H1 (cell line): Measurements from ENCODE around the gene HBD. TPM values are rescaled to one million over a fixed set of nuclear protein-coding genes. Genes with fewer than 3 reads are reported as not detected.

Experiments
- CTCF ChIA-PET: fragments of 300-600 bp; sonication (Branson Sonifier 250); formaldehyde crosslinking; loops from one replicate; lab custom pipeline; 2021; ENCODE audit not compliant: partially characterized antibody; lab: Charles Lee
- POLR2A ChIA-PET: fragments of 300-600 bp; sonication (Branson Sonifier 250); formaldehyde crosslinking; loops from one replicate; lab custom pipeline; 2021; ENCODE audit warnings: inconsistent platforms; ENCODE audit not compliant: partially characterized antibody; lab: Charles Lee
- DNase-seq, 2 experiments: peaks; one replicate each; pipeline versions ENCODE4 v3.0.0 to v3.0.0-alpha.2; 2010 to 2022; ENCODE audit warnings: low spot score in 2 of 2, low read depth in 1 of 2, mixed read lengths in 1 of 2
- FAIRE-seq: peaks from 2 replicates; lab custom pipeline; 2011; peaks lifted over from hg19 to GRCh38; lab: Jason Lieb, UNC
- H2AFZ ChIP-seq: 2 replicates; pipeline ENCODE4 v1.8.1; 2012; ENCODE audit warnings: low read length, inconsistent platforms
- H2AK5ac ChIP-seq: 2 replicates; pipeline ENCODE4 v1.6.1; 2013; ENCODE audit warnings: low read depth, low read length
- H2BK120ac ChIP-seq: replicated peaks from 2 replicates; pipeline ENCODE3; 2013; ENCODE audit warnings: low read depth, low read length, inconsistent platforms
- H2BK12ac ChIP-seq: 2 replicates; pipeline ENCODE4 v1.6.1; 2013; ENCODE audit warnings: low read depth, low read length
- H2BK15ac ChIP-seq: 2 replicates; pipeline ENCODE4 v1.6.1; 2013; ENCODE audit warnings: low read length
- H2BK20ac ChIP-seq: 2 replicates; pipeline ENCODE4 v1.6.1; 2013; ENCODE audit warnings: low read length
- H2BK5ac ChIP-seq: 2 replicates; pipeline ENCODE4 v1.6.1; 2013; ENCODE audit warnings: low read depth, low read length
- H3K14ac ChIP-seq: 2 replicates; pipeline ENCODE4 v1.6.1; 2013; ENCODE audit warnings: inconsistent platforms; ENCODE audit not compliant: insufficient read length
- H3K18ac ChIP-seq: 2 replicates; pipeline ENCODE4 v1.6.1; 2013; ENCODE audit warnings: low read length; ENCODE audit errors: extremely low read depth
- H3K23ac ChIP-seq: 2 replicates; pipeline ENCODE4 v1.6.1; 2013; ENCODE audit warnings: inconsistent platforms; ENCODE audit not compliant: insufficient read length
- H3K23me2 ChIP-seq: 2 replicates; pipeline ENCODE4 v1.6.1; 2013; ENCODE audit warnings: low read depth, low read length
- H3K27ac ChIP-seq: 2 replicates; pipeline ENCODE4 v1.6.1; 2011; ENCODE audit warnings: low read depth, low read length, inconsistent platforms
- H3K27me3 ChIP-seq, 4 experiments: replicated peaks in 1 of 4; 1 replicate in 1 of 4; 2 replicates in 3 of 4; pipeline versions ENCODE4 v1.6.1 to v1.8.1; 2011 to 2013; ENCODE audit warnings: low read length in 3 of 4, mild to moderate bottlenecking in 3 of 4, inconsistent platforms in 2 of 4, mixed read lengths in 2 of 4, moderate library complexity in 1 of 4; ENCODE audit not compliant: control insufficient read depth in 3 of 4, insufficient read depth in 3 of 4; ENCODE audit errors: extremely low read depth in 1 of 4
- H3K36me3 ChIP-seq, 4 experiments: 2 replicates each; pipeline versions ENCODE4 v1.6.1 to v1.8.1; 2011 to 2013; ENCODE audit warnings: mild to moderate bottlenecking in 4 of 4, low read length in 3 of 4, moderate library complexity in 2 of 4, control low read depth in 1 of 4, inconsistent platforms in 1 of 4; ENCODE audit not compliant: insufficient read depth in 4 of 4, control insufficient read depth in 2 of 4
- H3K4ac ChIP-seq: replicated peaks from 2 replicates; pipeline ENCODE3; 2013; ENCODE audit warnings: low read length, low read depth, mixed read lengths, inconsistent platforms; ENCODE audit not compliant: insufficient read length
- H3K4me1 ChIP-seq, 4 experiments: replicated peaks in 1 of 4; 1 replicate in 1 of 4; 2 replicates in 3 of 4; pipeline versions ENCODE4 v1.6.1 to v1.8.1; 2011 to 2013; ENCODE audit warnings: low read length in 3 of 4, inconsistent platforms in 2 of 4, mixed read lengths in 1 of 4; ENCODE audit not compliant: insufficient read depth in 4 of 4, control insufficient read depth in 3 of 4
- H3K4me2 ChIP-seq, 2 experiments: 2 replicates each; pipeline versions ENCODE4 v1.6.1 to v1.8.1; 2011 to 2013; ENCODE audit warnings: low read depth in 2 of 2, low read length in 2 of 2, control low read depth in 1 of 2, inconsistent platforms in 1 of 2, mild to moderate bottlenecking in 1 of 2; ENCODE audit not compliant: insufficient read depth in 1 of 2
- H3K4me3 ChIP-seq, 4 experiments: fragments of 200-600, 300-600 bp in 1 of 4; sonication (generic), shearing (Covaris generic), sonication (Bioruptor Twin) in 1 of 4; 2 replicates each; pipeline versions ENCODE4 v1.5.1 to v1.8.1; 2011 to 2016; ENCODE audit warnings: low read length in 4 of 4, low read depth in 3 of 4, control low read depth in 2 of 4, inconsistent platforms in 2 of 4, mild to moderate bottlenecking in 2 of 4, mixed read lengths in 1 of 4, moderate library complexity in 1 of 4; ENCODE audit not compliant: insufficient read depth in 2 of 4; ENCODE audit errors: extremely low read depth in 1 of 4
- H3K56ac ChIP-seq: replicated peaks from 2 replicates; pipeline ENCODE3; 2013; ENCODE audit warnings: low read depth, mild to moderate bottlenecking, mixed read lengths, low read length, inconsistent platforms; ENCODE audit not compliant: insufficient read length
- H3K79me1 ChIP-seq: 2 replicates; pipeline ENCODE4 v1.6.1; 2013; ENCODE audit warnings: low read depth, low read length, control low read depth
- H3K79me2 ChIP-seq, 2 experiments: 2 replicates each; pipeline versions ENCODE4 v1.6.1 to v1.8.1; 2012 to 2013; ENCODE audit warnings: low read length in 2 of 2, mild to moderate bottlenecking in 2 of 2, inconsistent platforms in 1 of 2; ENCODE audit not compliant: insufficient read depth in 2 of 2, control insufficient read depth in 1 of 2
- H3K9ac ChIP-seq, 4 experiments: replicated peaks in 1 of 4; 1 replicate in 1 of 4; 2 replicates in 3 of 4; pipeline versions ENCODE4 v1.6.1 to v1.8.1; 2011 to 2013; ENCODE audit warnings: low read depth in 3 of 4, low read length in 3 of 4, control low read depth in 2 of 4, mild to moderate bottlenecking in 2 of 4, moderate library complexity in 2 of 4, inconsistent platforms in 1 of 4; ENCODE audit errors: extremely low read depth in 1 of 4
- H3K9me3 ChIP-seq, 2 experiments: 2 replicates each; pipeline versions ENCODE4 v1.6.1 to v1.8.1; 2012 to 2013; ENCODE audit warnings: mild to moderate bottlenecking in 2 of 2, moderate library complexity in 2 of 2, control low read depth in 1 of 2, inconsistent platforms in 1 of 2, low read depth in 1 of 2, low read length in 1 of 2, mixed read lengths in 1 of 2; ENCODE audit not compliant: insufficient read depth in 2 of 2
- H4K20me1 ChIP-seq, 2 experiments: replicated peaks in 1 of 2; 2 replicates each; pipeline versions ENCODE3 to v1.8.1; 2011 to 2013; ENCODE audit warnings: inconsistent platforms in 2 of 2, low read length in 2 of 2, mild to moderate bottlenecking in 1 of 2; ENCODE audit not compliant: insufficient read depth in 2 of 2, control insufficient read depth in 1 of 2
- H4K5ac ChIP-seq: 2 replicates; pipeline ENCODE4 v1.6.1; 2013; ENCODE audit warnings: low read length, low read depth, mixed read lengths, inconsistent platforms; ENCODE audit not compliant: insufficient read length
- H4K8ac ChIP-seq: 2 replicates; pipeline ENCODE4 v1.8.0; 2013; ENCODE audit warnings: mild to moderate bottlenecking, moderate library complexity, low read length, inconsistent platforms; ENCODE audit not compliant: insufficient read depth; ENCODE audit errors: extremely low read depth
- H4K91ac ChIP-seq: replicated peaks from 2 replicates; pipeline ENCODE3; 2013; ENCODE audit warnings: low read length, mixed read lengths, inconsistent platforms; ENCODE audit not compliant: insufficient read length
- TAF1 ChIP-seq: IDR thresholded peaks from 2 replicates; pipeline ENCODE4 v1.6.1; 2011; ENCODE audit warnings: mild to moderate bottlenecking, low read depth, low read length
- polyA plus RNA-seq, 7 experiments: library from polyadenylated mRNA; depleted of rRNA in 3 of 7; stranded (reverse) in 5 of 7; unstranded in 2 of 7; fragments of >200 nt in 5 of 7; fragments of 200-250 nt in 2 of 7; gene quantifications; 1 replicate in 5 of 7; 2 replicates in 1 of 7; 4 replicates in 1 of 7; pipeline versions ENCODE4 v1.2.1 to v1.2.3, GENCODE V29; 2011 to 2013; ENCODE audit warnings: missing spikeins in 2 of 7, mixed read lengths in 2 of 7
- total RNA-seq: library from RNA; stranded (reverse); fragmentation: NEBNext Ultra II Directional; extraction: Animal tissue kit (Norgen Biotek cat#: 25700); gene quantifications from 2 replicates; pipeline ENCODE4 v1.2.1, GENCODE V29; 2021

Gene HBD
- total and polyA plus RNA-seq, 2 of the 8 experiments (the other 6 are each of a cell fraction or from before 2014, with no cell fraction given) = not detected

GRCh38 chr11:5198285-5198684, 36.0 kb downstream of the HBD start:
- H2BK120ac ChIP-seq = no peak overlapping the region
- H3K36me3 ChIP-seq = no peaks in the 10 kb centered on the region
- no peak overlapping the region for H3K4me2 ChIP-seq
- no peak overlapping the region for H2BK20ac ChIP-seq
- peaks cover 0 to 3% of the 10 kb centered on the region in 2 experiments; a peak in 1 of 4 replicates for H3K9me3 ChIP-seq
- CTCF ChIA-PET = interaction anchor here (0.8 to 1.3 kb wide), 2 partner anchors 13 to 92 kb away, joined by 3 to 4 read pairs; no protein-coding TSS in a partner anchor
- no peak overlapping the region for H3K14ac ChIP-seq
- H2BK15ac ChIP-seq = no peak overlapping the region
- peaks cover 0 to 3% (median 0%) of the 10 kb centered on the region in 4 experiments; a peak in 1 of 7 replicates for H3K4me1 ChIP-seq
- no peak overlapping the region for H2BK12ac ChIP-seq
- no peak overlapping the region for H3K4me3 ChIP-seq
- no peak overlapping the region for H3K56ac ChIP-seq
- POLR2A ChIA-PET = no interaction called here
- no peaks in the 10 kb centered on the region for H3K27me3 ChIP-seq
- no peak overlapping the region for H4K91ac ChIP-seq
- H3K18ac ChIP-seq = no peak overlapping the region
- no peak overlapping the region for H2AFZ ChIP-seq
- H2BK5ac ChIP-seq = no peak overlapping the region
- no peak overlapping the region for H4K8ac ChIP-seq
- H4K5ac ChIP-seq = no peak overlapping the region
- DNase-seq (no peak), FAIRE-seq (no peak)
- no peaks in the 10 kb centered on the region for H3K79me1 ChIP-seq
- no peak overlapping the region for H3K4ac ChIP-seq
- H2AK5ac ChIP-seq = no peak overlapping the region
- no peak overlapping the region for H3K23ac ChIP-seq
- H3K9ac ChIP-seq = no peak overlapping the region
- H3K23me2 ChIP-seq = no peaks in the 10 kb centered on the region
- H3K79me2 ChIP-seq = no peaks in the 10 kb centered on the region
- H4K20me1 ChIP-seq = no peaks in the 10 kb centered on the region
- H3K27ac ChIP-seq = no peak overlapping the region
- no peak for TF ChIP-seq TAF1
